HG03442 (cell line): ENCODE results near the gene TDRD3.
"Not testable (repeated sequence)": the region's sequence is repeated elsewhere in the genome, so short reads cannot be mapped to it uniquely, and the experiment has no call there.

ENCODE experiments used
- ATAC-seq: cut with Tn5 transposase; IDR thresholded peaks from one replicate; pipeline ENCODE4 v1.9.1; 2021; ENCODE audit warnings: mild to moderate bottlenecking, moderate library complexity; ENCODE audit not compliant: unreplicated experiment

TDRD3 gene

DNA sequence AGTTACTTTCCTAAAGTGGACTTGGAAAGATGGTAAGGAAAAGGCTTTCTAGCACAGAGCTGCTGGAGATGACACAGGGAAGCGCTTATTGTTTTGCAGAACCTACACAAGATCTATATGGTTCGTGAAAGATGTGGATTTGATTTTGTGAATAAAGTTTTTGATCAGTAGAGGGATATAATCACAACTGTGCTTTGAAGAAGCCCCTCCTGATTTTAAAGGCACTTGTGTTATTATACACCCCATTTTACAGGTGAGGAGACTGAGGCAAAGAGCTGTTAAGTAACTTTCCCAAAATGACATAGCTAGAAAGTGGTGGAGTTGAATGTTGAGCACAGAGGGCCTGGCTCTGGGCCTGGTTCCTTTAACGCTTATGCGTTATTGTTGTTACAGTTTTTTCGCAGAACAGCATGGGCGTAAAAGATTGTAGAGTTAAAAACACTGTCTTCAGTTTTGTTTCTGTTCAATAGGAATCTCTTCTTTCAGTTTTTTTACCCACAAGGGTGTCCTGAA, 1.4 kb downstream of the TDRD3 start:
- no peak for ATAC-seq

DNA sequence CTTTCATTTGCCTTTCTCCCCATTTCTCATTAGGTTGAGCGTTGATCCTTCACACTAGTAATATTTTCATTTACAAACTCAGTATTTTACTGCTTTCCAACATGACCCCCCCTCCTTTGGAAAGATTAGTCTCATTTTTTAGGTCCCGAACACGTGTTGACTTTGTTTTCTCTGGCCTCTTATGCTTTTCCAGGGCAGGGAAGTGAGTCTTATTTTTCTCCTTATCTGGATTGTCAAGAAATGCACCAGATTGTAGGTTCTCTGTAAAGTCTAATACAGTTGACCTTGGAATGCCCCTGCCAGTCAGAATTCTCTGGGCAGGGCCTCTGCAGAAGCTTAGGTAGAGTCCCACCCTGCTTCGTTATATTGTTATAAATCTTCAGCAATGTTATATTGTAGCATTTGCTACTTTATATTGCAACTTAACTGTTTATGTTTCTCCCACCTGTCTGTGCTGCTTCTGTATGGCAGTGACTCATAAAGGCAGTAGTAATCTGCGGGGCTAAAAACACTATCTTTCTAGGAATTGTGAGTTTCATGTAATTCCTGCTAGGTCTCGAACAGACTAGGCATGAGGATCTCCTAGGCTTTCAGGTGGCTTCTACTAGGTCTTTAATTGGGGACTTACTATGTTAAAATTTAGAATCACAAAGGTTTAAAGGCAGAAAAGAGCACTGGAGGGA, 2.0 kb downstream of the TDRD3 start:
- no peak for ATAC-seq

DNA sequence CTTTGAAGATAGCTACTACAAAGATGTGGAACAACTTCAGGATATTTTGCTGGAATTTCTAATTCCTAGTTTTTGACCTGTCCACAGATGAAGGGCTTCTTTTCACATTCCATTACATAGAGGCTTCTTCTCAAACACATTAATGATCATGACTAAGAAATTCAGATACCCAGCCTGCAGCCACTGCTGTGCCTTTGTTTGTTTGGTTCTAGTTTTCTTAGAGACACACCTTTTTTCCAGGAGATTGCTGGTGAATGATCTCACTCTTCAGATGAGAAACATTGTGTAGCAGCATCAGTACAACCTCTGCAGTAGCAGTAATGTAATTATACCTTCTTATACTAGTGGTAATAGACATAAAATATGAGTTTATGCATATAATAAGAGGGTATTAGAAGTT, 5.0 kb downstream of the TDRD3 start:
- no peak for ATAC-seq

DNA sequence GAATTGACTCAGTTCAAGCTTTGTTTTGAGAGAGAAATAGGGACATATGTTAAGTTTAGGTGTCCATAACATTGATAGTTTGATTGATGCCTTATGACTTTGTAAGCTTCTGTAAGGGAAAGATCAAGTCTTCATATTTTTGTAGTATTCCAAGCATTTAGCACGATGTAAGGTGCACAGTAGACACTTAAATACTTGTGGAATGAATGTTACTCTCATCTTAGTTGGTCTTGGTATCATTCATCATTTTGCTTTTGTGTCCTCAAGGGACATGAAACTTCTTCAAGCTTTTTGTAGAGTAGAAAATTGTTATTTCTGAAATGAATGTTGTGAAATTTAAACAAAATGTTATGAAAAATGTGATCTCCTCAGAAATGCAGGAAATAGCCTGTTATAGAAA, 10.1 kb downstream of the TDRD3 start:
- ATAC-seq: no peak

DNA sequence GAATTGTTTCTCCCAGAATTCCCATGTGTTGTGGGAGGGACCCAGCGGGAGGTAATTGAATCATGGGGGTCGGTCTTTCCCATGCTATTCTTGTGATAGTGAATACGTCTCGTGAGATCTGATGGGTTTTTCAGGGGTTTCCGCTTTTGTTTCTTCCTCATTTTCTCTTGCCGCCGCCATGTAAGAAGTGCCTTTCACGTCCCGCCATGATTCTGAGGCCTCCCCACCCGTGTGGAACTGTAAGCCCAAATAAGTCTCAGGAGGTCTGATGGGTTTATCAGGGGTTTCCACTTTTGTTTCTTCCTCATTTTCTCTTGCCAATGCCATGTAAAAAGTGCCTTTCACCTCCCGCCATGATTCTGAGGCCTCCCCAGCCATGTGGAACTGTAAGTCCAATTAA, 10.8 kb downstream of the TDRD3 start:
- ATAC-seq: not testable (repeated sequence)

DNA sequence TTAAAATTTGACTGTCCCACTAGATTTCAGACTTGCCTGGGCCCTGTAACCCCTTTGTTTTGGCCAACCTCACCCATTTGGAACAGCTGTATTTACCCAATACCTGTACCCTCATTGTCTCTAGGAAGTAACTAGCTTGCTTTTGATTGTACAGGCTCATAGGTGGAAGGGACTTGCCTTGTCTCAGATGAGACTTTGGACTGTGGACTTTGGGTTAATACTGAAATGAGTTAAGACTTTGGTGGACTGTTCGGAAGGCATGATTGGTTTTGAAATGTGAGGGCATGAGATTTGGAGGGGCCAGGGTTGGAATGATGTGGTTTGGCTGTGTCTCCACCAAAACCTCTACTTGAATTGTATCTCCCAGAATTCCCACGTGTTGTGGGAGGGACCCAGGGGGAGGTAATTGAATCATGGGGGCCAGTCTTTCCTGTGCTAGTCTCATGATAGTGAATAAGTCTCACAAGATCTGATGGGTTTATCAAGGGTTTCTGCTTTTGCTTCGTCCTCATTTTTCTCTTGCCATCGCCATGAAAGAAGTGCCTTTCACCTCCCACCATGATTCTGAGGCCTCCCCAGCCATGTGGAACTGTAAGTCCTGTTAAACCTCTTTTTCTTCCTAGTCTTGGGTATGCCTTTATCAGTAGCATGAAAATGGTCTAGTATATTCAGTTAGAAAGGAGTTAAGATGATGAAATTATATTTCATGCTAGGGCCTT, 12.7 kb downstream of the TDRD3 start:
- not testable (repeated sequence) for ATAC-seq

DNA sequence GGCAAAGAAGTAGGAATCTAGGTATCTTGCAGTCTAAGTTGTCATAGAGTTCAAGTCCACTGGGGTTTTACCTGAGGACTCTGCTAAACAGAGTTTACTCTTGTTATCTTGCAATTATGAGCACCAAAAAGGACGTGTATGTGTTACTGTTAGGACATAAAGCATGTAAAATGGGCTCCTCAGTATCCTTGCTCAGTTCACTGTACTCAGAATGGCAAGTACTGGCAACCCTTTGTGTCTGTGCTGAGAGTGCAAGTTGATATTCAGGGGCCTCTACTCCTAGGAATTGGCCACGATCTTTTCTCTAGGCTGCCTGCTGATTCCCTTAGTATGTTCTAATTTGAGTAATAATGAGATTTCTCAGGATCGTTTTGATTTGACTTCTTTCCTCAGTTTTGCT, 13.3 kb downstream of the TDRD3 start:
- ATAC-seq: no peak

DNA sequence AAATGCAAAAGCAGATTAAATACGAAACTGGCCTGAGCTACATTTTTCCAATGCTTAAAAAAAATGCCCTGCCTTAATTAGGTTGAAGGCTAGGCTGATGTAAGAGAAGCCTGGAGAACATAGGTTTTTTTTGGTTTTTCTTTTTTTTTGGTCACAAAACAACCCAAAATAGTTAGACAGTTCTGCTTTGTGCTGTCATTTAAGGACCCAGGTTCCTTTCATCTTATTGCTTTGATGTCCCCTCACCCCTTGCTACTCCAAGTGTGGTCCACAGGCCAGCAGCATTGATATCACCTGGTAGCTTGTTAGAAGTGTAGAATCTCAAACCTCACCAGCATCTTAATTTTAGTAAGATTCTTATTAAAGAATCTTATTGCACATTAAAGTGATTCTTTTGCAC, 14.4 kb downstream of the TDRD3 start:
- ATAC-seq: no peak

DNA sequence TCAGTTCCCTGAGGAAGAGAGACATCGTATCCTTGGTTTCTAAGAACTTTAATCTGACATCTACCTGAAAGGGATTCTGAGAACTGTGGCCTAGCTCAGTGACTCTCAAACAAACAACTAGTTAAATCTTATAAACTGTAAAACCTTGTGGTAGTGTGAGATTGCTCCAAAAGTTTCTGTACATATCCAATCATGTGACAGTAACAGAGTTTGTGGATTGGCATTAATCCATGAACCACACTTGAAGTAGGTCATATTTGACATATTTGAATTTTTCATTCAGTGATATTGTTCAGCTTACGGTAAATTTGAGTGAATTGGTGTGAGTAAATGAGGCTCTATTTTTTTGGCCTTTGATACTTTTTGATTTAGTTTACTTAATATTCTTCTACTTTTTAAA, 15.0 kb downstream of the TDRD3 start:
- ATAC-seq: no peak

DNA sequence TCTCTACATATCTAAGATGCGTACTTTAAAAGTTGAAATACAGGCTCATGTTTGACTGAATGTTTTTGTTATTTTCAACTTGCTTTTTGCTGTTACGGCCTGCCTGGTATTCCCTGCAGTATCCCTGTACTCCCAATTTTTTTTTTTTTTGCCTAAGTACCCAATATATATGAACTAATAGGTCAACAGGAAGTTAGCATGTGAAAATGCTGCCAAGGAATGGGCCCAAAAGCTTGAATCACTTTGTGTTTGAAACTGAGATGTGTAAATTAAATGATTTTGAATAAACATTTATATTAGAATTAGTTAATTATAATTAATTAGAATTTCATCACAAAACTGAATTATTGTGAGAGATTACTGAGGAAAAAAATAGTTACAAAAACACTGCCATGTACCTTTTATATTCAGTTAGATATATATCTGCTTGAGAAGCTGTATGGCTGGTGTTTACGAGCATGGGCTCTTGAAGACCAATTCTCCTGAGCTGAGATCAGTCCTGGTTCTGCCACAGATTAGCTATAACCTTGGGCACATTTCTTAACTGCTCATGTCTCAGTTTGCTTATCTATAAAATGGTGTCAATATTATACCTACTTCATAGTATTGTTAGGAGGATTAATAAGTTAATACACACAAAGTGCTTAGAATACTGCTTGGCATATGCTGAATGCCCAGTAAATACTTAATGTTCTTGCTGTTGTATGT, 16.0 kb downstream of the TDRD3 start:
- ATAC-seq: no peak

DNA sequence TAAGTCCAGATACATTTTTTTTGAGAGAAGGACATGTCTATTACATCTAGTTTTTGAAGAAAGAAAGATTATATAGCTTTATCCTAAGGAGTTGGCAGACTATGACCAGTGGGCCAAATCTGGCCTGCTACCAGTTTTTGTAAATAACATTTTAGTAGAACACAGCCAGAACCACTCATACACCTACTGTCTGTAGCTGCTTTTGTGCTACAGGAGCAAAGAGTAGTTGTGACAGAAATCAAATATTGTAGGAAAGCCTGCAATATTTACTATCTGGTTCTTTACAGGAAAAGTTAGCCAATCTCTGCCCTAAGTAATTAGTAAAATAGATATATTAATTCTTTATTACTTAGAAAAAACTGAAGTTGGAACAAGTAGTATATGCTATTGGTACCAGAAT, 17.2 kb downstream of the TDRD3 start:
- no peak for ATAC-seq

DNA sequence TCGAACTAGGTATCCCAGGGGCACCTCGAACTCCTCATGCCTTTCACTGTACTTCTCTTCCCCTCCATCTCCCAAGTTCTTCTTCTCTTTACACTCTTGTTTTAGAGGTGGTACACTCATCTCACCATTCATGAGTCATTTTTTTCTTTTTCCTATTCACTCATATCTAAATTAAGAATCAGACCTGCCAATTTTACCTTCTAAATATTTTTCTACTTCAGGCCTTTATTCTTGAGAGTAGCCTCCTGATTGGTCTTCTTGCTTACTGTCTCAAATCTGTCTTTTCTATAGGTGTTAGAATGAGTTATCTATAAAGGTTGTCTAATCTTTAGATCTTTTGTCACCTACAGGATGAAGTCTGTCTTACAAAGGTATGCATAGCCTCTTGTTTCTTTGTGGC, 20.7 kb downstream of the TDRD3 start:
- ATAC-seq: peak; percentile 56

DNA sequence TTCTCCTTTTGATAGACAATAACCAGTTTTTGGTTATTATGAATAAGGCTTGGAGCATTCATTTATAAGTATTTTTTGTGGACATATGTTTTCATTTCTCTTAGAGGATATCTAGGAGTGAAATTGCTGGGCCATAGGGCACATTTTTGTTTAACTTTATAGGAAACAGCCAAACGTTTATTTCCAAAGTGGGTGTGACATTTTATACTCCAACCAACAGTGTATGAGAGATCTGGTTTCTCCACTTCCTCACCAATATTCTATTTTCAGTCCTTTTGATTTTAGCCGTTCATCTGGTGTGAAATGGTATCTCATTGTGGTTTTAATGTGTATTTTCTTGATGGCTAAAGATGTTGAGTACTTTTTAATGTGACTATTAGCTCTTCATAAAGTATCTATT, 21.9 kb downstream of the TDRD3 start:
- ATAC-seq: no peak

DNA sequence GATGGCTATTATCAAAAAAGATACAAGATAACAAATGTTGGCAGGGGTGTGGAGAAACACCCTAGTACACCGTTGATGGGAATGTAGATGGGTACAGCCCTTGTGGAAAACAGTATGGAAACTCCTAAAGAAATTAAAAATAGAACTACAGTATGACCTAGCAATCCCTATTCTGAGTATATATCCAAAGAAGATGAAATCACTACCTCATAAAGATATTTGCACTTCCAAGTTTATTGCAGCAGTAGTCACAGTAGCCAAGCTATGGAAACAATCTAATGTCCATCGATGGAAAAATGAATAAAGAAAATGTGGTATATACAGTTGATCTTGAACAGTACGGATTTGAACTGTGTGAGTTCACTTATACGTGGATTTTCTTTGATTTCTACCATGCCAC, 28.3 kb downstream of the TDRD3 start:
- ATAC-seq: no peak

DNA sequence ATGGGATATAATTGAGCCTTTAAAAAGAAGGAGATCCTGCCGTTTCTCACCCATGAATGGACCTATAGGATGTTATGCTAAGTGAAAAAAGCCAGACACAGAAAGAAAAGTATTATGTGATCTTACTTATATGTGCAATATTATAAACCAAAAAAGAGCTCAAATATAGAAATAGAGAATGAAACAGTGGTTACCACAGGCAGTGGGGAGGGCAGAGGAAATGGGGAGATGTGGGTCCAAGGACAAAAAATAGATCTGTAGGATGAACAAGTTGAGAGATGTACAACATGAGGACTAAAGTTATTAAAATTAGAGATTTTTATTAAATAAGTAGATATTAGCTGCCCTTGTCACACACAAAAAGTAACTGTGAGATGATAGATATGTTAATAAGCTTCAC, 29.1 kb downstream of the TDRD3 start:
- no peak for ATAC-seq

DNA sequence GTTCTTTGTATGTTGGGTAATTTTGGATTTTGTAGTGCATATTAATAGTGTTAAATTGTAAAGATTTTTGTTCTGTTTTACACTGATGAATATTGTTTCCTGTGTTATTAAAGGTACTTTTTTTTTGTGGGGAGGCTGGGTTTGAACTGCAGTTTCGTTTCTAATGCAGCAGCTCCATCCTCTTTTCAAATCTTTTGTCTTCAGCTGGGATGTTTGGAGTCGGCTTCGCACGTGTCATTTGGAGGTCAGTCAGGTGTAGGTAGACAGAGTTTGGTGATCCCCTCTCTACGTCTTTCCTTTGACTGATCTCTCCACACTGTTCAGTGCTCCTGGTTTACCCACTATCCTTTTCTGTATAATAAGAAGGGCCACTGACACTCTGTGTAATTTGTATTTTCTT, 30.3 kb downstream of the TDRD3 start:
- peak; percentile 56 for ATAC-seq

DNA sequence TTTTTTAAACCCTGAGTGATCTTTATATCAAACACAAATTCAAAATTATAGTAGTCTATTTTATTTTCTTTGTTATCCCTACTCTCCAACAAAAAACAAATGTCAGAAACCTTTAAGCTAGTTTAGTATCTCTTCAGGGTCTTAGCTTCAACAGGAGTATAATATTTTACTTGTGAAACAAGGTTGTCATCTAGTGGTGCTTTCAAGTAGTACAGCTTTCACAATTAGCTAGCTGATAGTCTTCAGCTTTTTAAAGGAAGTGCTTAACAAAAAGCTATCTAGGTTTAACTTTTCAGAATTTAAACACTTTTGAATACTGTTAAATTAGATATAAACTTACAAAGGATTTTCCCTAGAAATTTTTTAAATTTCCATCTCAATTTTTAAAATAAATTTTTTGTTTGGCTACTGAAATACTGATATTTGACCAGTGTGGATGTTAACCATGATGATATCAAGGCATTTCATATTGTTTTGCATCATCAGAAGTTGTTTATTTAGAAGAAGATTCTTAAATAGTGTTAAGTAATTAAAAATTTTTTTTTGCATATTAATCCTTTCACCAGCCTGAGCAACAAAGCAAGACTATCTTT, 34.2 kb downstream of the TDRD3 start:
- peak; percentile 67 for ATAC-seq

DNA sequence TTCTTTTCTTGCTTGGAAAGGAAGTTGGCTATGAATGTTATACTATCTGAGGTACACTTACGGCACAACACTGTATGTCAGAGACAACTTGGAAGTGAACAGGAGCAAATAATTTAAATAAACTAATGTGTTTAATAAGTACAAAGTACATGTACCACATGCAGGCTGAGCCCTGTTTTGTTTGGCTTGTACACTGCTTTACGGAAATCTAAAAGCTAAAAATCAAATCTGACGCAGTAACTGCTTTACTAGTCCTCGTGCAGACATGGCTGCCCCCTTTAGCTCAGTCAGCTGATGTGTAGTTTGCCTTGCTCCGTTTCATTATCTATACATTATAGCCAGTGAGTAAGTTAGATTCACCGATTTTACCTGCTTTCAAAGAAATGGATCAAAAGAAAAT, 36.5 kb downstream of the TDRD3 start:
- ATAC-seq: no peak

DNA sequence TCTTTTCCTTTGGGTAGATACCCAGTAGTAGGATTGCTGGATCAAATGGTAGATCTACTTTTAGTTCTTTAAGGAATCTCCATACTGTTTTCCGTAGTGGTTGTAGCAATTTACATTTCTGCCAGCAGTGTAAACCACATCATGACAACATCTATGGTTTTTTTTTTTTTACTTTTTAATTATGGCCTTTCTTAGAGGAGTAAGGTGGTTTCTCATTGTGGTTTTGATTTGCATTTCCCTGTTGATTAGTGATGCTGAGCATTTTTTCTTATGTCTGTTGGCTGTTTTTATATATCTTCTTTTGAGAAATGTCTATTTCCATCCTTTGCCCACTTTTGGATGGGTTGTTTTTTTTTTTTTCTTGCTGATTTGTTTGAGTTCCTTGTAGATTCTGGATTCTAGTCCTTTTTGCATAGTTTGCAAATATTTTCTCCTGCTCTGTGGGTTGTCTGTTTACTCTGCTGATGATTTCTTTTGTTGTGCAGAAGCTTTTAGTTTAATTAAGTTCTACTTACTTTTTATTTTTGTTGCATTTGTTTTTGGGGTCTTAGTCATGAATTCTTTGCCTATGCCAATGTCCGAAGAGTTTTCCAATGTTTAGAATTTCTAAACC, 38.8 kb downstream of the TDRD3 start:
- no peak for ATAC-seq

DNA sequence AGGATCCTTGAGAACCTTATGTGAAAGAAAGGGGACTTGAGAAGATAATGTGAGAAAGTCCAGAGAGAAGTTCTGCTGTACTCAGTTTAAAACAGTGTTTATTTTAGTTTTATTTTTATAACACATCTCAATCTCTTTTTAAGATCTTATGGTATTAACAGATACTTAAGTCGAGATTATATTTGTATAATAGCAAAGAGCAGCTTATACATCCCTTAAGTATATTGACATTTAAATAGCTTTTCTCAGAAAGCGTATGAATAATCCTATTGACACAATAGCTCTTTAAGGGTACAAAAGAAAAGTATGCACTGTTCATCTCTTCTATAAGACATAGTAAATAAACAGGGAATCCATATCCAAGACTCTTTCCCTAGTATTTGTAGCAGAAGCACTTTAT, 42.2 kb downstream of the TDRD3 start:
- ATAC-seq: no peak

DNA sequence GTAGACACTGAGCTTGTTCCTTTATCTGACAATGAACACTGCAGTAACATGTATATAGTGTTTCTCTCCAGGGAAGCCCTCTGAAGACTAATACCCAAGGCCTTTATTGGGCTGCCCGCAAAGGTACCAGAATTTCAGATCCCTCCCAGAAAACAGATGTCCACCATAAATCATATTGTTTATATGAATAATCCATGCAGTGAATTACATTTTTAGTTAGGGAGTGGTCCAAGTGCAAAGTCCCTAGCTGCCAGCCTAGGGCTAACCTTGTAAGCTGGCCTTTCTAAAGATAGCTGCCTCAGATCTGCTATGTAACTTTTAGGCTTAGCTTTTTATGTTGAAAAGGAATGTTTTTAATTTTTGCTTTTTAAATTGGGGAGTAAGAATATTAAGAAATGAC, 44.7 kb downstream of the TDRD3 start:
- ATAC-seq: no peak
